ENCODE results near the gene DYNLT1.
"Not testable (repeated sequence)": the region's sequence is repeated elsewhere in the genome, so short reads cannot be mapped to it uniquely, and the experiment has no call there.

The DYNLT1 gene

DNA sequence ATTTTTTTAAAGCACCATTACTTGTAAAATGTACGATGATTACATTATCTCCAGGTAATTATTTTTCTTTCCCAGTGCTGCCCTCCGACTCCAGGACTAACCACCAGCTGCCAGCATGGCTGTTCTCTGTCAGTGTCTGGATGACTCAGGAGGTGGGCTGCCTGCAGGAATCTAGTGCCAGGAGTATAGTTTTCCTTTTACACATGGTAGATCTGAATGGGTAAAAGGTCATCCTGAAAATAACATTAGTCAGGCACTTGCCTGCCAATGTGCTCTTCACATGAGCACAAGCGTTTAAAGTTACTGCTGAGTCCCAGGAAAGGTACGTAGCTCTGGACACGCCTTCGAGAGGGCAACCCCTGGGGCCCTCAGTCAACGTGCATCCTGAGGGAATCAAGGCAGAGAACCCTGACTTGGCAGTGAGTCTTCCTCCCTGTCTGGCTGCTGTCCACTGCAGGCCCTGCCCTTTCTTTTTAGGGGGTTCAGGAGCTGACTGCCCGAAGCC lies 2.4 kb downstream of the DYNLT1 start:
- no peak for DNase-seq (ENCODE audit: extremely low read depth in 1 of 2, low read depth in 1 of 2)

GRCh38 chr6:158640519-158640918 lies 4.0 kb downstream of the DYNLT1 start:
- DNase-seq (ENCODE audit: extremely low read depth in 1 of 2, low read depth in 1 of 2) = no peak

DNA sequence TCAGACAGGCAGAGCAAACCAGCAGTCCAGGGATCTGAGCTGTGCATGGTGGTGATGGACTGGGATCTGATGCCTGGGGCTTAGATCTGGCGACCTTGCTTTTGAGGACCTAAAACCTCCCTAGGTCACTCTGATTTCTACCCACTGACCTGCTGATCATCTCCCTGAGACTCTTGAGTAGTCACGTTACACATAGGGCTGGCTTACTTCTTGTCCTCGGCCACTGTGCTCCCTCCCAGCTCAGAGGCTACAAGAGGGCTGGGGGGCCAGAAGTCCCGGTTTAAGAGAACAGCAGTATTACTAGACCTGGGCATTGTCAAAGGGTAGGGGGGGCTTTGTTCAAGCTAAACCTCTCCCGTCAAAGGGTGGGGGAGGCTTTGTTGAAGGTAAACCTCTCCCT lies 5.5 kb downstream of the DYNLT1 start:
- no peak for DNase-seq (ENCODE audit: extremely low read depth in 1 of 2, low read depth in 1 of 2)

GRCh38 chr6:158638324-158638854 lies 6.2 kb downstream of the DYNLT1 start:
- no peak for DNase-seq (ENCODE audit: extremely low read depth in 1 of 2, low read depth in 1 of 2)

GRCh38 chr6:158636778-158637177 lies 7.8 kb downstream of the DYNLT1 start:
- no peak for DNase-seq (ENCODE audit: extremely low read depth in 1 of 2, low read depth in 1 of 2)

DNA sequence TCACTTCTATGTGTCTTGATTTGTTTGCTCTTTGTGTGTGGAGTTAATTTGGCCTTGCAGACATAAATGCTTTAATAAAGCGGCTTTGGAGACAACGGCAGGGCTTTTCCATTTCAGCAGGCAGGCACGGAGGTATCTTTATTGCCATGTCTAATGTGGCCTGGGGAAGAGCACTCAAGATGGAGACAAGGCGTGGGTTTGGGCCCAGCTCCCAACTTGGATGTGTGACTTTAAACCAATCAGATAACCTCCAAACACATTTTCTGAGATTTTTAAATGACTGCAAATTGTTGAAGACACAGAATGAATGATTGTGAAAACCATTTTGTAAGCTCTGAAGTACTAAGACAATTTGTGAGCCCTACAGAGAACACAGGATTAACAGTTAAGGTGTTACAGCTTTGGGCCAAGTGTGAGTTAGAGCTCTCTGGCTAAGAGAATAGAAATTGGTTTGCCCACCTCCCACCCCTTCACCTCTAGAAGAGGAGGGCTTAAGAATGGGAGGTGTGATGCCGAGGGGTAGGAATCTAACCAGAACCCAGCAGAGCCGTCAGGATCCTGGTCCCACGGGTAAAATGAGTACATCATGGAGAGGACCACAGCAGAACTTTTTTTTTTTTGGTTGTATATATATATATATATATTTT lies 9.0 kb downstream of the DYNLT1 start:
- DNase-seq (ENCODE audit: extremely low read depth in 1 of 2, low read depth in 1 of 2) = no peak

- DNase-seq (ENCODE audit: extremely low read depth in 1 of 2, low read depth in 1 of 2) = no peak
Measured at GRCh38 chr6:158634695-158635426, 9.7 kb downstream of the DYNLT1 start.

DNA sequence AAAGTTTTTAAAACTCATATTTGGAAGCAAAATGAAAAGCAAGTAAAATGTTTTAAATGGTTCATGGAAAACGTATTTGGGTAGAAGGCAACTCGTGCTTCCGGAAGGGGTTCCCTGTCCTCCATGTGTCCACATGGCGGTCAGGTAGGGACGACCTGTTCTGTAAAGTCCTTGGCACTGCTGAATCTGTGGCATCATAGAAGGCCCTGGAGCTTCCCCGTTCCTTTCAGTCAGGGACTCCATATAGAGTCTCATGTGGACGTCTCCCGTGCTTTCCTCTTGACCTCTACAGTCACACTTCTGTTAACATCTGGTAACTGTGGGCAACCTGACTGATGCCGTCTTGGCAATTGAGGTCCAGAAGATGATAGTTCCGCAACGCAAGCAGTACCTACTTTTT lies 11.4 kb downstream of the DYNLT1 start:
- no peak for DNase-seq (ENCODE audit: extremely low read depth in 1 of 2, low read depth in 1 of 2)

- DNase-seq (ENCODE audit: extremely low read depth in 1 of 2, low read depth in 1 of 2) = not testable (repeated sequence)
Measured at GRCh38 chr6:158632538-158633119, 11.9 kb downstream of the DYNLT1 start.

DNA sequence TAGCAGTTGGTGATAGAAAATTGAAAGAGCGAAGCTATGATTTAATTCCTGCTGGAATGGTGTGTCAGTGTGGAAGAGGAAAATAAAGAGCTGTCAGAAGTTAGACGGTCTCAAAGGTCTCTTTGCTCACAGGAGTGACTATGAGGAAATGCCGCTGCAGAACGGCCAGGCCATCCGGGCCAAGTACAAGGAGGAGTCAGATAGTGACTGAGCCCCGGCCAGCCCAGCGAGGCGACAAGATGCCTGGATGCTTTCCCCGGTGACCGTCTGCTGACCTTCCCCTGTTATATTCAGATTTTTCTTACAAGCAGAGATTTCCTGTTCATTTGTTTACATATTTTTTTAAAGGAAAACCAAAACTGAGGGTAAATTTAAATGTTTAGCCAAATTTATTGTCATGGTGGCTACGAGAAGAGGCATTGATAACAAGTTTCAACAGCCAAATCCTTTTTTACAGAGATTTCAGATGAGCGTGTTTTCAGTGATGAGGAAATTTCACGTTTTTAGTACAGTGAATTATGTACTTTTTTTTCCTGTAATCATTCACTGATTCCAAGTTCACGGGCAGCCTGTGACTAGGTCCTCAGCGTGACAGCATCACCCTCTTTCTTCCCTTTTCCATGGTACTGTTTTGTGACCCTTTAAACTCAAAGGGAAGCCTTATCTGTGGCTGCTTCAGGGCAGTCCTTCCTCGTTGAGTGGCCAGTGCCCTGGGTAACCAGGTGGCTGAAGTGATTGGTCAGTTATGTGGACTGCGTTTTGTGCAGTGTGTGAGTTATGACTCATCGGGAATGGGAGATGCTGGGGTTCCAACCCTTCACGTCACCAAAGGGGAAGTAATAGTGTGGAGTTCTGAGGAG lies 12.6 kb downstream of the DYNLT1 start:
- DNase-seq (ENCODE audit: extremely low read depth in 1 of 2, low read depth in 1 of 2) = no peak

DNA sequence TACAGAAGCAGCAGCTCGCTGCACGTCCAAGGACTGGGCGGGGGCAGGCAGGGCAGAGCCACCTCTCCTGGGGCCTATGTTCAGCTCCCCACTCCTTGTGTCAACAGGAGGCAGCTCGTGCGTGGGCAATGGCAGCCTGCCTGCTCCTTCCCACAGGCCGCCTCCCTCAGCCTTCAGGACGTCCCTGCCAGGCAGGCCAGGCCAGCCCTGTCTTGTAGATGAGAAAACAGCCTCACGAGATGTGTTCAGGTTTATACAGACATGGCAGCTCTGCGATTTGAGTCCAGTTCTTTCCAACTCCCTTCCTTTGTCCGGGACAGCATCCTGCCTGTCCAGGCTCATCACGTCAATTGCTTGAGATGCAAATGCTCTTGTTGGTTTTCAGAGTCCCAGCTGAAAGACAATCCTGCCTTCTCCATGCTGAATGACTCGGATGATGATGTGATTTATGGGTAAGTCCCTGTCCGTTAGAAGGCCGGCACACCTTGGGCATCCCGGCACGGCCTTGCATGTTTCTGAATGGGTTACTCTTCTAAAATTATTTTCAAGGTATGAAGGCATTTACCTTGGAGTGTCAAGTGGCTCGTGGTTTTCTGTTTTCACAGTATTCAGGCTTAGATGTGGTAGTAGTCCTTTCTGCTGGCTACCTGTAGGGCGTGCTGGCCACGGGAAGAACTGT lies 13.5 kb downstream of the DYNLT1 start:
- DNase-seq (ENCODE audit: extremely low read depth in 1 of 2, low read depth in 1 of 2) = no peak

- DNase-seq (ENCODE audit: extremely low read depth in 1 of 2, low read depth in 1 of 2) = peak in 1 of 2 donors; percentile 19
Measured at GRCh38 chr6:158629367-158630221, 14.9 kb downstream of the DYNLT1 start.

DNA sequence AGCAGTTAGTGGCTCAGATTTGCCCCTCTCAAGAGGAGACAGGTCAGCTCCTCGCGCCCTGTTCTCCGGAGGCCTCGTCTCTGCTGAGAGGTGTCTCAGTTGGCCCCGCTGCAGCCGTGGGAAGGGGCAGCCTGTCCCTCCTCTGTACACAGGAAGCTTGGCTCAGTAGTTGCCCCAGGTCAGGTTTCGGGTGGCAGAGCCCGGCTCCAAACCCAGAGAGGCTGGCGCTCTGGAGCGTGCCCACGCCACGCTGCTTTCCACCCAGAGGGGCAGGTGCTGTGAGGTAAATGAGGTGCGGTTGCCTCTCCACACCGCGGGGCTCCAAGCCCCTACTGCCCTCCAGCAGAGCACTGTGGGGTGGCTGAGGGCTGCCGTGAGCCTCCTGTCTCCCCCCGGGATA lies 16.0 kb downstream of the DYNLT1 start:
- no peak for DNase-seq (ENCODE audit: extremely low read depth in 1 of 2, low read depth in 1 of 2)

GRCh38 chr6:158627940-158628211 lies 16.7 kb downstream of the DYNLT1 start:
- no peak for DNase-seq (ENCODE audit: extremely low read depth in 1 of 2, low read depth in 1 of 2)

DNA sequence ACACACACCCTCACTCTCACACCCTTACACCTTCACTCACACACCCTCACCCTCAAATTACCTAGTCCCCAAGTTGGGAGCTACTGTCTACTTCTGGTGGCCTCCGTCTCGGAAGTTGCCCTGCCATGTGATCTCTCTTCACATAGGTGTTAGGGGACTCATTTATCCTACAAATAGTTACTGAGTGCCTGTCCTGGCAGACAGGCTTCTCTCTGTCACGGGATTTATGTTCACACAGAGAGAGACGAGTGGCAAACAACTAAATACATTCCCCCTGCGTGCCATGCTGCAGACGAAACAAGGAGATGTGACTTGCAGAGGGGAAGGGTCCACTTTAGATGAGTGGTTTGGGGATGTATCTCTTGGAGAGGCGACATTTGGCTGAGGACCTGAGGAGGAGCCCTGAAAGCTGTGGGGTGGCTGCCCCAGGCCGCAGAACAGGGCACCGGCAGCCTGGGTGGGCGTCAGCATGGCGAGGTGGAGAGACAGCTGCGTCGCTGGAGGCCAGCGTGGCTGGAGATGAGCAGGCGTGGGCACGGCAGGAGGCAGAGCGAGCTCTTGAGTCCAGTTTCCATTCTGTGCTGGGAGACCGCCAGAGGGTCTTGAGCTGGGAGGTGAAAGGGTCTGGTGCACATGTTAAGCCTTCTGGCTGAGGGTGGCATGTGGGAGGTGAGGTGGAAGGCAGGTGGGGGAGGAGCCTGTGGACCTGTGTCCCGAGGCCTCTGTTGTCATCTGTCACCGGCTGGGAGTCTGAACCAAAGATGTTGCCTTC lies 17.2 kb downstream of the DYNLT1 start:
- no peak for DNase-seq (ENCODE audit: extremely low read depth in 1 of 2, low read depth in 1 of 2)

- DNase-seq (ENCODE audit: extremely low read depth in 1 of 2, low read depth in 1 of 2) = no peak
Measured at GRCh38 chr6:158626360-158627167, 18.0 kb downstream of the DYNLT1 start.

DNA sequence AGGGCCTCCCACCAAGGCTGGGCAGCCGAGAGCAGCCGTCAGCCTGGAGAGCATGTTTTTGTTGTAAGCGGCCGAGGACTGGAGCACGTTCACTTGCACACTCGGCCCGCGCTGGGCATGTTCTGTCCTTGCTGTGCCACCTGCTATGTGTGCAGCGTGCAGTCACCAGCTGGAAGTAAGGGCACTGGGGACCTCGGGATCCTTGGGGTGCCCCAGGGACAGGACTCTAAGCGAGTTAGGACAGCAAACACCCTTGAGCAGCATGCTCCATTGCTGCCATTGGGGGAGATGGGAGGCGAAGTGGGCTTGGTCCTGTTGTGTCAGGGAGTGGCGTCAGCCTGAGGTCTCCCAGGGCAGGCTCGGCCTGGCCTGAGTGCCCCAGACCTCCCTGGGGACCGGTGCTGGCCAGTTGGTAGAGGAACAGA lies 18.6 kb downstream of the DYNLT1 start:
- DNase-seq (ENCODE audit: extremely low read depth in 1 of 2, low read depth in 1 of 2) = no peak
